AG04450 (cell line): ENCODE results near the gene SRGAP3. TPM values are rescaled to one million over a fixed set of nuclear protein-coding genes. Genes with fewer than 3 reads are reported as not detected.

Source experiments
- CTCF ChIA-PET: fragments of 300-600, 350-600 bp; formaldehyde crosslinking; extraction: SDS; loops from one replicate; lab custom pipeline; 2022; ENCODE audit warnings: antibody characterized with exemption, inconsistent platforms; lab: Charles Lee
- POLR2A ChIA-PET: fragments of 350-600 bp; formaldehyde crosslinking; extraction: SDS; loops from one replicate; lab custom pipeline; 2021; ENCODE audit warnings: antibody characterized with exemption, inconsistent platforms; lab: Yijun Ruan, JAX
- DNase-seq: peaks from one replicate; pipeline ENCODE4 v3.0.0-alpha.2; 2011; ENCODE audit warnings: low read depth, low spot score
- H3K27ac ChIP-seq: one replicate; pipeline ENCODE4 v1.5.1; 2012; ENCODE audit warnings: low read depth, low read length, control low read depth
- H3K27me3 ChIP-seq: one replicate; pipeline ENCODE4 v1.6.0; 2012; ENCODE audit warnings: low read length; ENCODE audit not compliant: control insufficient read depth, insufficient read depth
- H3K4me3 ChIP-seq: 2 replicates; pipeline ENCODE4 v1.5.1; 2011; ENCODE audit warnings: mild to moderate bottlenecking, low read depth, low read length, control low read depth
- H3K9me3 ChIP-seq: 2 replicates; pipeline ENCODE4 v1.5.1; 2012; ENCODE audit warnings: low read length; ENCODE audit not compliant: control insufficient read depth, insufficient read depth
- polyA plus RNA-seq: library from polyadenylated mRNA; depleted of rRNA; stranded (reverse); fragments of >200 nt; gene quantifications from 2 replicates; pipeline ENCODE4 v1.2.3, GENCODE V29; 2011
- TF ChIP-seq, protein P1 (sequence below): IDR thresholded peaks from 2 replicates; pipeline ENCODE4 v1.5.1; 2011; ENCODE audit warnings: low read depth, low read length, control low read depth, inconsistent platforms

The SRGAP3 gene
- polyA plus RNA-seq, 1 experiment = 0.61 TPM

DNA sequence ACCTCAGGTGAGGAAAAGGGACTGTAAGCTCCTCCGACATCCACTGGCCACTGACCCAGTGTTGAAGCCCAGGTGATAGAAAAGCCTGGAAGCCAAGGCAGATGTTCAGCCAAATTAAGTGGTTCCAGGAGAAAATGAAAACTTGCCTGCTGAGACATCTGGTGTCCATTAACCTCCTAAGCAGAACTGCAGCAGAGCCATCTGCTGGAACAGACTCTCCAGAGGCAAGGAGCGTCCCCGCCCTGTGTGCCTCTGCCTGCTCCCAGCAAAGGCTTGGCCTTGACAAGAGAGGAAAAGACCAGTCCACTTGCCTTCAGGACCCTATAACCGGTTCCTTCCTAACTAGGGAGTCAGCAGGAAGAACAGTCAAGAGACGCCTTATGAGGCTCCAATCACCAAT lies 48.2 kb downstream of the SRGAP3 start:
- Histone ChIP-seq H3K4me3 (no peak overlapping the region), H3K9me3 (no peaks in the 10 kb centered on the region), H3K27ac (no peak overlapping the region), H3K27me3 (peaks cover 3% of the 10 kb centered on the region)
- TF ChIP-seq, protein P1, sequence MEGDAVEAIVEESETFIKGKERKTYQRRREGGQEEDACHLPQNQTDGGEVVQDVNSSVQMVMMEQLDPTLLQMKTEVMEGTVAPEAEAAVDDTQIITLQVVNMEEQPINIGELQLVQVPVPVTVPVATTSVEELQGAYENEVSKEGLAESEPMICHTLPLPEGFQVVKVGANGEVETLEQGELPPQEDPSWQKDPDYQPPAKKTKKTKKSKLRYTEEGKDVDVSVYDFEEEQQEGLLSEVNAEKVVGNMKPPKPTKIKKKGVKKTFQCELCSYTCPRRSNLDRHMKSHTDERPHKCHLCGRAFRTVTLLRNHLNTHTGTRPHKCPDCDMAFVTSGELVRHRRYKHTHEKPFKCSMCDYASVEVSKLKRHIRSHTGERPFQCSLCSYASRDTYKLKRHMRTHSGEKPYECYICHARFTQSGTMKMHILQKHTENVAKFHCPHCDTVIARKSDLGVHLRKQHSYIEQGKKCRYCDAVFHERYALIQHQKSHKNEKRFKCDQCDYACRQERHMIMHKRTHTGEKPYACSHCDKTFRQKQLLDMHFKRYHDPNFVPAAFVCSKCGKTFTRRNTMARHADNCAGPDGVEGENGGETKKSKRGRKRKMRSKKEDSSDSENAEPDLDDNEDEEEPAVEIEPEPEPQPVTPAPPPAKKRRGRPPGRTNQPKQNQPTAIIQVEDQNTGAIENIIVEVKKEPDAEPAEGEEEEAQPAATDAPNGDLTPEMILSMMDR = no peak
- CTCF ChIA-PET = no interaction called here
- POLR2A ChIA-PET = no interaction called here
- no peak for DNase-seq

DNA sequence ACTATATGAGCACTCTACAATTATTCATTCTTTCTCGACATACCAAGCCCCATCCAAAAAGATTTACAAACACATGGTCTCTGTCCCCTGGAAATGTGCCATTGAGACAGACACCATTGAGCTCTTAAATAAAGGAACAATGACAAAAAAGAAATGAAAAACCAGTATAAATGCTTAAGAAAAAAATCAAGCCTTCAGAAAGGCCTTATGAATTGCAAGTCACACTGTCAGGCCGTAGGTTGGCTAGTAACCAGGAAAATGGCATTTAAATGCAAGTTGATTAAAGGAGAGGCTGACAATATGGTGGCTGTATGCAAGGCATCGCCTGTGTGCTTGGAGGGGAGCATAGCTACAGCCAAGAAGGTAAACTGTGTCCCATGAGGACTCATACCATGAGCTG lies 49.7 kb downstream of the SRGAP3 start:
- DNase-seq = no peak
- ChIA-PET POLR2A (no interaction called here), CTCF (no interaction called here)
- Histone ChIP-seq H3K27me3 (peaks cover 3% of the 10 kb centered on the region), H3K27ac (no peak overlapping the region), H3K9me3 (no peaks in the 10 kb centered on the region), H3K4me3 (no peak overlapping the region)
- TF ChIP-seq, protein P1 = no peak

DNA sequence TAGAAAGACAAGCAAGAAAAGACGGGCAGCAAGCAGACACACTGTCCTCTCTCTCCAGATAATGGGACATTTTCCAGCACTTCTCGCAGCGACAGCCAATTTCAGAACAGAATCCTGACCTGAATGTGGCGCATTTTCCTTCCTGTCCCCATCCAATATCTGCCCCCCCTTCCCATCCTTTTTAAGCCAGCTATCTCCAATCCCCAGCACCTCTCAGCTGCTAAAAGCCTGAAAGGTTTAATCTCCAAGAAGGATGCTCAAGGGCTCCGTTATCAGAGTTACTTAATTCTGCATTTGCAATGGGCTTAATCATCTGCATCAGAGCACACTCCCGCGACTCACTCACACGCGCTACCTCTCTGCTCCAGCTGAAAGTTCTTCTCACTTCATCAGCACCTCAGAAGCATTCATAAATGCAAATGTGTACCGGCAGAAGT lies 50.5 kb downstream of the SRGAP3 start:
- CTCF ChIA-PET = no interaction called here
- no peak overlapping the region for H3K4me3 ChIP-seq
- DNase-seq = no peak
- H3K27ac ChIP-seq = no peak overlapping the region
- peaks cover 3% of the 10 kb centered on the region for H3K27me3 ChIP-seq
- no peaks in the 10 kb centered on the region for H3K9me3 ChIP-seq
- TF ChIP-seq, protein P1 = no peak
- POLR2A ChIA-PET = no interaction called here

DNA sequence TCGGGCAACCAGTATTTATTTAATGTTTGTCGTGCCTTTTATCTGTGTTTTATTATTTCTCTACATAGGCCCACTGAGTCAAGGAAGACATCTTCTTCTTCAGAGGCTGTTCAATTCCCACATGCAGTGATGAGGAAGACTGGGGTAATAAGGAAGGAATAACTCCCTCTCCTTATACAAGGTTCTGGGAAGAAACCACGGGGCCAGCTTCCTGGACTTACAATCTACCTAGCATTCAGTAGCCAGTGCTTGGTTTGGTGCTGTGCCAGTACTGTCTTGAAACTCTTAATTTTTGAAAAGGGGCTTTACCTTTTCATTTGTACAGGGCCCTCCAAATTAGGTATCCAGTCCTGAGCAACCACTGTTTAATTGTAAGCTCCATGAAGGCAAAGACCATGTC lies 51.2 kb downstream of the SRGAP3 start:
- no peak overlapping the region for H3K4me3 ChIP-seq
- H3K27ac ChIP-seq = no peak overlapping the region
- H3K9me3 ChIP-seq = no peaks in the 10 kb centered on the region
- no peak for DNase-seq
- POLR2A ChIA-PET = no interaction called here
- TF ChIP-seq, protein P1 = no peak
- CTCF ChIA-PET = no interaction called here
- H3K27me3 ChIP-seq = peaks cover 3% of the 10 kb centered on the region

DNA sequence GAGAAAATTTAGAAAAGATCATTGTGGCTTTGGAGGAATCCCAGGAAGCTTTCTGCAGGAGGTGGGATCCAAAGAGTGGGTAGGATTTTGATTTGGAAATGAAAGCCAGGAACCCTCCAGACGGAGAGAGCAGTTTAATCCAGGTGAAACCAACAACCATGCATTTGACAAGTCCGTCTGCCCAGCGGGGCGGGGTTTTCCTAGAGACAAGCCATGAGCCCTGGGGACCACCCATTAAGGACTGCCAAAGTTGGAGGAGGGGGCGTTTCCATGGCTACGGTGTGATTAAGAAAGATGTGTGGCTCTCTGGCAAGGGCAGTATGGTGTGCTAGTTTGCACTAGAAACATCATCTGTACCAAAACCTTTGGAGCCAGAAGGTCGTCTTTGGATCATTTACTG lies 53.4 kb downstream of the SRGAP3 start:
- TF ChIP-seq, protein P1 = no peak
- Histone ChIP-seq H3K27ac (no peak overlapping the region), H3K4me3 (no peak overlapping the region), H3K9me3 (no peaks in the 10 kb centered on the region), H3K27me3 (peaks cover 3% of the 10 kb centered on the region)
- POLR2A ChIA-PET = no interaction called here
- no peak for DNase-seq
- CTCF ChIA-PET = no interaction called here
